ENCODE measurements around the gene PGAM2.
A peak's percentile ranks its signal among the peaks of the same experiment; 100 is the strongest.

The PGAM2 gene

DNA sequence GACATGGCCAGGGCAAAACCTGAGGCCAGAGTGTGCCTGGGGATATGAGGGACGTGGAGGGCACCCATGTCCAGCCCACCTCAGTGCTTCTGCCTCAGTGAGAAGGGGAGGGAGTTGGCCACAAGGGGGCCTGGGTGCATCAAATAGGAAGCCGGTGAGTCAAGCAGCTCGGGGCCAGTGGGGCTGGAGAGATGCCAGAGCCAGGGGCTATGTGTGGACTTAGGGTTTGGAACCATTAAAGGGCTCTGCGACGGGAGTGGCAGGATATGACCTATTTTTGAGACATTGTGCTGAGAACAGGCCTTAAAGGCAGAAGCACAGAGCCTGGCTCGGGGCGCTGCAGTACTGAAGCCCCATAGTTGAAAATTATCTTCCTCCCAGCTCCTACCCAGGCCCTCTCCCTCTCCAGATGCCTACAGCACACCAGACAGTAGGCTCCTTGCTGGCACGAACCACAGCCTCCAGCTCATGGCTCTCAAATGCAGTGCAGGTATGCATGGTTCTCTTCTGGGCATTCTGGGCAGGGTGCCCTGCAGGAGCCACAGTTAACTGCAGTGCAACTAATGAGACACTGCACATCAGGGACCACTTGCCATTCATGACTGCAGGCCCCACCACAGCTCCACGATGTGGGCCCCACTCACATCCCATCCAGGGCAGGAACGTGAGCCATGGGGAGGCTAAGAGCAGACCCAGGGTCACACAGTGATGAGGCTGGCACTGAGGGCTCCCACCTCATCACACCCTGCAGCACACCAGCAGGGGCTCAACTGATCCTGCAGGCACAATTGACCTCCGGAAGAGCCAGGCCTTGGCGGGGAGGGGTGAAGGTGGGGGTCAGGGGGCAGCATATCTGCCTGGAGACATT is 7.2 kb upstream of the PGAM2 start:
- Histone ChIP-seq H3K27ac (ENCODE audit: low read length, poor library complexity, severe bottlenecking) (peak overlapping the region; percentile 21), H3K9me3 (ENCODE audit: control insufficient read depth, low read length) (no peaks in the 10 kb centered on the region), H3K4me2 (ENCODE audit: low read length, poor library complexity, severe bottlenecking) (no peak overlapping the region), H2BK12ac (ENCODE audit: low read length in 2 of 2) (no peak overlapping the region), H2BK120ac (ENCODE audit: low read depth, low read length) (no peak overlapping the region), H4K91ac (ENCODE audit: low read length) (peak overlapping the region; percentile 1), H3K9ac (ENCODE audit: low read length) (peak overlapping the region; percentile 41), H3K18ac (ENCODE audit: low read depth in 1 of 2, low read length in 2 of 2) (no peak overlapping the region), H3K27me3 (ENCODE audit: control insufficient read depth in 1 of 2, insufficient read depth in 1 of 2, low read length in 2 of 2) (no peaks in the 10 kb centered on the region), H3K79me1 (replicated peaks; ENCODE audit: low read length, poor library complexity, severe bottlenecking) (peaks cover 15% of the 10 kb centered on the region), H4K8ac (ENCODE audit: low read length) (peak overlapping the region; percentile 60), H2BK15ac (ENCODE audit: low read depth, poor library complexity, severe bottlenecking) (no peak overlapping the region), H2BK5ac (ENCODE audit: low read depth, low read length, poor library complexity, severe bottlenecking) (no peak overlapping the region), H2AK5ac (ENCODE audit: low read length, severe bottlenecking) (no peak overlapping the region), H3K23ac (ENCODE audit: low read length in 2 of 2) (no peak overlapping the region), H3K4me3 (ENCODE audit: insufficient read depth in 1 of 2, low read depth in 1 of 2, low read length in 2 of 2) (no peak overlapping the region), H3K4me1 (ENCODE audit: control insufficient read depth, insufficient read depth, low read depth, low read length) (peaks cover 18% of the 10 kb centered on the region), H3K4ac (ENCODE audit: low read depth in 1 of 2, low read length in 2 of 2) (no peak overlapping the region), H3K14ac (ENCODE audit: low read length in 2 of 2) (no peak overlapping the region), H3K36me3 (ENCODE audit: control insufficient read depth in 1 of 2, insufficient read depth in 2 of 2, low read depth in 1 of 2, low read length in 2 of 2) (peaks cover 48 to 54% of the 10 kb centered on the region in 2 experiments), H2AFZ (ENCODE audit: low read depth, low read length) (no peak overlapping the region)
- DNase-seq: peak; percentile 90
- 50% methylated on average over 12 of the region's 12 CpGs for WGBS

DNA sequence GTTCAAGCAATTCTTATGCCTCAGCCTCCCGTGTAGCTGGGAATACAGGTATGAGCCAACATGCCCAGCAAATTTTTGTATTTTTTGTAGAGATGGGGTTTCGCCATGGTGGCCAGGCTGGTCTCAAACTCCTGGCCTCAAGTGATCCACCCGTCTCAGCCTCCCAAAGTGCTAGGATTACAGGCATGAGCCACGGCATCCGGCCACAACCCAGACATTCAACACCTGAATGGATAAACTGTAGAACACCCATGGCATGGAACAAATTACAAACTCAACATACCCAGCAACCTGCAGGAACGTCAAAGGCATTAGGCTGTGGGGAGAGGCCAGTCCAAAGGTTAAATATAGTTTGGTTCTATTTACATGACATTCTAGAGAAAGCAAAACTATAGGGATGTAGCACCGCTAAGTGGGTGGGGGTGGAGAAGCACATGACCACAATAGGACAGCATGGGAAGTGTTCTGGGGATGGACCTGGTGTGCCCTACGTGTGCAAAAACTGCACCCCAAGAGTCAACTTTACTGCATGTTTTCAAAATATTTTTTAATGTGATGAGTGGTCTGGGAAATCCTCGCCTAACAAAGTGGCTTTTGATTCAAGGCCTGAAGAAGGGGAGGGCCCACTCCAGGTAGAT is 6.5 kb upstream of the PGAM2 start:
- Histone ChIP-seq H3K9ac (ENCODE audit: low read length) (peak overlapping the region; percentile 41), H2AK5ac (ENCODE audit: low read length, severe bottlenecking) (no peak overlapping the region), H2AFZ (ENCODE audit: low read depth, low read length) (no peak overlapping the region), H4K91ac (ENCODE audit: low read length) (no peak overlapping the region), H2BK12ac (ENCODE audit: low read length in 2 of 2) (no peak overlapping the region), H3K27ac (ENCODE audit: low read length, poor library complexity, severe bottlenecking) (no peak overlapping the region), H3K4me3 (ENCODE audit: insufficient read depth in 1 of 2, low read depth in 1 of 2, low read length in 2 of 2) (no peak overlapping the region), H2BK15ac (ENCODE audit: low read depth, poor library complexity, severe bottlenecking) (no peak overlapping the region), H3K4ac (ENCODE audit: low read depth in 1 of 2, low read length in 2 of 2) (no peak overlapping the region), H3K27me3 (ENCODE audit: control insufficient read depth in 1 of 2, insufficient read depth in 1 of 2, low read length in 2 of 2) (no peaks in the 10 kb centered on the region), H3K23ac (ENCODE audit: low read length in 2 of 2) (no peak overlapping the region), H3K36me3 (ENCODE audit: control insufficient read depth in 1 of 2, insufficient read depth in 2 of 2, low read depth in 1 of 2, low read length in 2 of 2) (peaks cover 41 to 46% of the 10 kb centered on the region in 2 experiments), H3K4me1 (ENCODE audit: control insufficient read depth, insufficient read depth, low read depth, low read length) (peaks cover 18% of the 10 kb centered on the region), H3K4me2 (ENCODE audit: low read length, poor library complexity, severe bottlenecking) (no peak overlapping the region), H2BK5ac (ENCODE audit: low read depth, low read length, poor library complexity, severe bottlenecking) (no peak overlapping the region), H3K79me1 (replicated peaks; ENCODE audit: low read length, poor library complexity, severe bottlenecking) (peaks cover 11% of the 10 kb centered on the region), H4K8ac (ENCODE audit: low read length) (no peak overlapping the region), H3K9me3 (ENCODE audit: control insufficient read depth, low read length) (no peaks in the 10 kb centered on the region), H3K18ac (ENCODE audit: low read depth in 1 of 2, low read length in 2 of 2) (no peak overlapping the region), H3K14ac (ENCODE audit: low read length in 2 of 2) (no peak overlapping the region), H2BK120ac (ENCODE audit: low read depth, low read length) (no peak overlapping the region)
- 83% methylated on average over 8 of the region's 9 CpGs for WGBS
- DNase-seq: peak; percentile 31

DNA sequence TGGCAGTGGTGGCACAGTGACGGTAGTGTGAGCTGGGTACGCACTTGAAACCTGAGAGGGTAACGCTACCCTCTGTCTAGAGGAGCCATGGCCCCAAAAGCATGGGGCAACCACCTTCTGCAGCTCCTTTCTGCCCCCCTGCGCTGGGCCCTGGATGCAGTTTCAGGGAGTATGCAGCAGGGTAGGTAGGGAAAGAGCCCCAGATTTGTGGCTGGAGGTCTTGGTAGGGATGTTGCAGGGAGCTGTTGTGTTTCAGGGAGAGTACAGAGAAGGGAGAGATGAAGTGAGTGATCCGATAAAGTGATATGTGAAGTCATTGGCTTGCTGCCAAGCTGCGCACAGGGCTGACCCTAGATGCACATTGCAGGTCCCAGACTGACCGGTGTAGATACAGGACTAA is 2.7 kb upstream of the PGAM2 start:
- Histone ChIP-seq H3K27me3 (ENCODE audit: control insufficient read depth in 1 of 2, insufficient read depth in 1 of 2, low read length in 2 of 2) (no peaks in the 10 kb centered on the region), H3K9ac (ENCODE audit: low read length) (no peak overlapping the region), H3K18ac (ENCODE audit: low read depth in 1 of 2, low read length in 2 of 2) (no peak overlapping the region), H2BK5ac (ENCODE audit: low read depth, low read length, poor library complexity, severe bottlenecking) (no peak overlapping the region), H2BK12ac (ENCODE audit: low read length in 2 of 2) (no peak overlapping the region), H3K9me3 (ENCODE audit: control insufficient read depth, low read length) (no peaks in the 10 kb centered on the region), H2AK5ac (ENCODE audit: low read length, severe bottlenecking) (no peak overlapping the region), H3K4ac (ENCODE audit: low read depth in 1 of 2, low read length in 2 of 2) (no peak overlapping the region), H3K4me2 (ENCODE audit: low read length, poor library complexity, severe bottlenecking) (no peak overlapping the region), H4K91ac (ENCODE audit: low read length) (no peak overlapping the region), H3K36me3 (ENCODE audit: control insufficient read depth in 1 of 2, insufficient read depth in 2 of 2, low read depth in 1 of 2, low read length in 2 of 2) (peaks cover 6 to 10% of the 10 kb centered on the region in 2 experiments), H3K14ac (ENCODE audit: low read length in 2 of 2) (no peak overlapping the region), H2AFZ (ENCODE audit: low read depth, low read length) (no peak overlapping the region), H3K4me3 (ENCODE audit: insufficient read depth in 1 of 2, low read depth in 1 of 2, low read length in 2 of 2) (no peak overlapping the region), H3K79me1 (replicated peaks; ENCODE audit: low read length, poor library complexity, severe bottlenecking) (no peaks in the 10 kb centered on the region), H2BK120ac (ENCODE audit: low read depth, low read length) (no peak overlapping the region), H2BK15ac (ENCODE audit: low read depth, poor library complexity, severe bottlenecking) (no peak overlapping the region), H3K23ac (ENCODE audit: low read length in 2 of 2) (no peak overlapping the region), H3K4me1 (ENCODE audit: control insufficient read depth, insufficient read depth, low read depth, low read length) (peaks cover 22% of the 10 kb centered on the region), H4K8ac (ENCODE audit: low read length) (no peak overlapping the region), H3K27ac (ENCODE audit: low read length, poor library complexity, severe bottlenecking) (no peak overlapping the region)
- no peak for DNase-seq
- WGBS: 93% methylated on average over 6 of the region's 7 CpGs
